ENCODE results near the gene MGRN1. TPM values are rescaled to one million over a fixed set of nuclear protein-coding genes. Genes with fewer than 3 reads are reported as not detected.

The MGRN1 gene
- total RNA-seq, 1 donor = 34.3 TPM

DNA sequence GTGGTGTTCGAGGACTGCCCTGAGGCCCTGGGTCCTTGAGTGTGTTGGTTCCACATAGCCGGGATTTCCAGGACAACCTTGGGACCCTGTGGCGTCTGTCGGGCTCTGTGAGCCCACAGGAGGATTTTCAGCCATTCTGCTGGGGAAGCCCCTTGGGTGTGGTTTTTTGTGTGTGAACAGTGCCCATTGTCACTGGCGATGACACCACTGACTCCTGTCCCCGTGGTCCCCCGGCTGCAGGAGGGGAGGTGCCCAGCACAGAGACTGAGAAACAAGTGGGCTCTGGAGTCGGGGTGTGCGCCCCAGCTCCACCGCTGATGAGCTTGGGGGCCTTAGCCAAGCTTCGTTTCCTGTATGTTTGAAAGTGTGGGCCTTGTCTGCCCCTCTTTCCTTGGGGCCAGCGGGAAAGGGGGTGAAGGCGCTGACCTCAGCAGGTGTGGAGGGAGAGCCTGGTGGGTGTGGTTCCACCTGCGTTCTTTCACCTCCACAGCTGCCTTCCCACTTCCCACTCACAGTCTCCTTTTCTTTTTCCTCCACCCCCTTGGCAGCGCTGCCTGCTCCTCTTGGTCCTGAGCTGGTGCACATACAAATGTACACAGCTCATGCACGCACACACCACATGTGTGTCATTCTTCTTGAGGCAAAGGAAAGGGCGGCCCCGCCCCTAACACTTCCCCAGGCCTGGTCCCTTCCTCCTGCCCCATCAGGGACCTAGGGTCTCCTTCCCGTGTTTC is 16.1 kb downstream of the MGRN1 start:
- no peak overlapping the region for H3K4me3 ChIP-seq (ENCODE audit: low read depth, low read length)
- no peak for DNase-seq (ENCODE audit: low read depth)
- TF ChIP-seq, protein P1, sequence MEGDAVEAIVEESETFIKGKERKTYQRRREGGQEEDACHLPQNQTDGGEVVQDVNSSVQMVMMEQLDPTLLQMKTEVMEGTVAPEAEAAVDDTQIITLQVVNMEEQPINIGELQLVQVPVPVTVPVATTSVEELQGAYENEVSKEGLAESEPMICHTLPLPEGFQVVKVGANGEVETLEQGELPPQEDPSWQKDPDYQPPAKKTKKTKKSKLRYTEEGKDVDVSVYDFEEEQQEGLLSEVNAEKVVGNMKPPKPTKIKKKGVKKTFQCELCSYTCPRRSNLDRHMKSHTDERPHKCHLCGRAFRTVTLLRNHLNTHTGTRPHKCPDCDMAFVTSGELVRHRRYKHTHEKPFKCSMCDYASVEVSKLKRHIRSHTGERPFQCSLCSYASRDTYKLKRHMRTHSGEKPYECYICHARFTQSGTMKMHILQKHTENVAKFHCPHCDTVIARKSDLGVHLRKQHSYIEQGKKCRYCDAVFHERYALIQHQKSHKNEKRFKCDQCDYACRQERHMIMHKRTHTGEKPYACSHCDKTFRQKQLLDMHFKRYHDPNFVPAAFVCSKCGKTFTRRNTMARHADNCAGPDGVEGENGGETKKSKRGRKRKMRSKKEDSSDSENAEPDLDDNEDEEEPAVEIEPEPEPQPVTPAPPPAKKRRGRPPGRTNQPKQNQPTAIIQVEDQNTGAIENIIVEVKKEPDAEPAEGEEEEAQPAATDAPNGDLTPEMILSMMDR (IDR thresholded peaks at IDR 0.05; ENCODE audit: insufficient read depth, low read length) = no peak

- TF ChIP-seq, protein P1 (IDR thresholded peaks at IDR 0.05; ENCODE audit: insufficient read depth, low read length) = no peak
- no peak for DNase-seq (ENCODE audit: low read depth)
- H3K4me3 ChIP-seq (ENCODE audit: low read depth, low read length) = no peak overlapping the region
Observed at GRCh38 chr16:4641306-4641687, 16.7 kb downstream of the MGRN1 start.

- DNase-seq (ENCODE audit: low read depth) = no peak
- no peak overlapping the region for H3K4me3 ChIP-seq (ENCODE audit: low read depth, low read length)
- TF ChIP-seq, protein P1 (IDR thresholded peaks at IDR 0.05; ENCODE audit: insufficient read depth, low read length) = no peak
Observed at GRCh38 chr16:4641895-4642294, 17.3 kb downstream of the MGRN1 start.

- DNase-seq (ENCODE audit: low read depth) = no peak
- no peak overlapping the region for H3K4me3 ChIP-seq (ENCODE audit: low read depth, low read length)
- TF ChIP-seq, protein P1 (IDR thresholded peaks at IDR 0.05; ENCODE audit: insufficient read depth, low read length) = no peak
Observed at GRCh38 chr16:4646773-4647643, 22.4 kb downstream of the MGRN1 start.

GRCh38 chr16:4647644-4647980 is 23.0 kb downstream of the MGRN1 start:
- no peak overlapping the region for H3K4me3 ChIP-seq (ENCODE audit: low read depth, low read length)
- TF ChIP-seq, protein P1 (IDR thresholded peaks at IDR 0.05; ENCODE audit: insufficient read depth, low read length) = no peak
- no peak for DNase-seq (ENCODE audit: low read depth)

DNA sequence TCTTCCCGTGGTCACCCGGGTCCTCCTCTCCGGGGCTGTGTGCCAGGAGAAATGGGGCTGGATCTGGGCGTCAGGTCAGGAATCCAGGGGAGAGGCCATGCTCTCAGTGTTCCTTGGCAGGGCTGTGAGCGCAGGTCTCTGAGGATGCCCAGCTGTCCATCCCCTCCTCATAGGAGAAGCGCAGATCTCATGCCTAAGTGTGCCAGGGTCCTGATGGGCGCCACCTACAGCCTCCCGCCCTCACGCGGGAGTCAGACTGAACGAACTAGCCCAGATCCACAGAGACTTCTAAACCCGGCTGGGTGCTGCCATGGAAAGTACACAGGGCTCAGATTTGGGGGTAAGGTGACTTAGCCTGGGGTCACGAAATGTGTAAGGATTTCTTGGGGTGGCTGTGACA is 24.3 kb downstream of the MGRN1 start:
- DNase-seq (ENCODE audit: low read depth) = no peak
- H3K4me3 ChIP-seq (ENCODE audit: low read depth, low read length) = no peak overlapping the region
- TF ChIP-seq, protein P1 (IDR thresholded peaks at IDR 0.05; ENCODE audit: insufficient read depth, low read length) = no peak

All from fibroblast of the aortic adventitia (primary cell).